Karpas-422 (cell line): ENCODE data around the gene LRRC40. TPM values are rescaled to one million over a fixed set of nuclear protein-coding genes. Genes with fewer than 3 reads are reported as not detected.
"Not testable (repeated sequence)": the region's sequence is repeated elsewhere in the genome, so short reads cannot be mapped to it uniquely, and the experiment has no call there.

Source experiments
- DNase-seq: peaks from one replicate; pipeline ENCODE4 v3.0.0-alpha.2; 2015
- H2AFZ ChIP-seq: fragments of 200-600 bp; sonication (generic); 2 replicates; pipeline ENCODE4 v1.6.1; 2014; ENCODE audit warnings: antibody characterized with exemption, low read length, mixed read lengths
- H3K27ac ChIP-seq: fragments of 200-600 bp; sonication (generic); 2 replicates; pipeline ENCODE4 v1.5.1; 2014; ENCODE audit warnings: mild to moderate bottlenecking, low read length, moderate library complexity
- H3K27me3 ChIP-seq: fragments of 200-600 bp; sonication (generic); 2 replicates; pipeline ENCODE4 v1.6.1; 2014; ENCODE audit warnings: low read length, mixed read lengths
- H3K36me3 ChIP-seq: fragments of 200-600 bp; sonication (generic); 2 replicates; pipeline ENCODE4 v1.6.1; 2014; ENCODE audit warnings: low read length, mixed read lengths; ENCODE audit not compliant: insufficient read depth
- H3K4me1 ChIP-seq: fragments of 200-600 bp; sonication (generic); 2 replicates; pipeline ENCODE4 v1.6.1; 2014; ENCODE audit warnings: mild to moderate bottlenecking, low read length, mixed read lengths
- H3K4me2 ChIP-seq: fragments of 200-600 bp; sonication (generic); 2 replicates; pipeline ENCODE4 v1.6.1; 2014; ENCODE audit warnings: low read length, low read depth, mild to moderate bottlenecking; ENCODE audit not compliant: poor library complexity, severe bottlenecking
- H3K4me3 ChIP-seq: fragments of 200-600 bp; sonication (generic); 2 replicates; pipeline ENCODE4 v1.5.1; 2014; ENCODE audit warnings: mild to moderate bottlenecking, antibody characterized with exemption, low read length, mixed read lengths
- H3K79me2 ChIP-seq: fragments of 200-600 bp; sonication (generic); 2 replicates; pipeline ENCODE4 v1.6.1; 2014; ENCODE audit warnings: mild to moderate bottlenecking, low read length, mixed read lengths
- H3K9ac ChIP-seq: fragments of 200-600 bp; sonication (generic); 2 replicates; pipeline ENCODE4 v1.6.0; 2014; ENCODE audit warnings: low read length
- H3K9me2 ChIP-seq: fragments of 200-600 bp; sonication (generic), shearing (Covaris generic); replicated peaks from 2 replicates; pipeline ENCODE4 v1.6.0; 2014; ENCODE audit warnings: mild to moderate bottlenecking, low read length, moderate library complexity; ENCODE audit not compliant: insufficient read depth
- H3K9me3 ChIP-seq: fragments of 300-700, 200-600 bp; sonication (generic); 2 replicates; pipeline ENCODE4 v1.6.1; 2014; ENCODE audit warnings: low read length, mixed read lengths
- H4K20me1 ChIP-seq: fragments of 200-600 bp; sonication (generic); 2 replicates; pipeline ENCODE4 v1.6.1; 2014; ENCODE audit warnings: mild to moderate bottlenecking, antibody characterized with exemption, low read length, low read depth; ENCODE audit not compliant: insufficient read depth
- total RNA-seq: library from RNA; depleted of rRNA; stranded (reverse); fragments of >200 nt; shearing (Covaris generic); gene quantifications from 2 replicates; pipeline ENCODE4 v1.2.3, GENCODE V29; 2014; ENCODE audit warnings: low replicate concordance

The LRRC40 gene
- total RNA-seq, 1 experiment from 2014 or later: 37.4 TPM

DNA sequence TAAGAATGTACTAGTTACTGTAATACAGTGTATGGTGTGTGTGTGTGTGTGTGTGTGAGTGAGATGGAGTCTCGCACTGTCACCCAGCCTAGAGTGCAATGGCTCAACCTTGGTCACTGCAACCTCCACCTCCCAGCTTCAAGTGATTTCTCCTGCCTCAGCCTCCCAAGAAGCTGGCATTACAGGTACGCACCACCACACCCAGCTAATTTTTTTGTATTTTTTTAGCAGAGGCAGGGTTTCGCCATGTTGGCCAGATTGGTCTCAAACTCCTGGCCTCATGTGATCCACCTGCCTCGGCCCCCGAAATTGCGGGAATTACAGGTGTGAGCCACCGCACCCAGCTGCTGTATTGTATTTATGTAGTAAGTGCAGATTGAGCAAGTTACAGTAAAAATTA is 2.9 kb upstream of the LRRC40 start:
- Histone ChIP-seq H3K4me3 (no peak overlapping the region), H3K4me2 (peak overlapping the region; percentile 11)

DNA sequence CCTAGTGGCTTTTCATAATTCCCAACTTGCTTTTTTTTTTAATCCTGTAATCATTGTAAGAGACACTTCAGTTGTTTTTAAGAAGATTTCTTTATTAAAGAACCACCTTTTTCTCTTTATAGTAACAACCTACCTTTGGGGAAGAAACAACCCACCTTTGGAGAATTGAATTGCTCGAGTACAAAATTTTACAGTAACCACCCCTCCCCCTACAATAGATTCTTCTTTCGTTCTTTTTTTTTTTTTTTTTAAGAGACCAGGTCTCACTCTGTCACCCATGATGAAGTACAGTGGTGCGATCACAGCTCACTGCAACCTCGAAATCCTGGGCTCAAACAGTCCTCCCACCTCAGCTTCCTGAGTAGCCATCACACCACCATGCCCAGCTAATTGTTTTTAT is 2.1 kb upstream of the LRRC40 start:
- H3K4me2 ChIP-seq: peak overlapping the region; percentile 96
- no peaks in the 10 kb centered on the region for H3K27me3 ChIP-seq
- H3K4me1 ChIP-seq: peaks cover 46% of the 10 kb centered on the region
- DNase-seq: no peak
- H3K9me2 ChIP-seq: no peaks in the 10 kb centered on the region
- no peaks in the 10 kb centered on the region for H4K20me1 ChIP-seq
- H3K4me3 ChIP-seq: peak overlapping the region; percentile 82
- H2AFZ ChIP-seq: no peak overlapping the region
- peaks cover 98% of the 10 kb centered on the region for H3K79me2 ChIP-seq
- H3K36me3 ChIP-seq: peaks cover 12% of the 10 kb centered on the region; the same call in 1 of the 2 replicates
- H3K9me3 ChIP-seq: no peaks in the 10 kb centered on the region
- no peak overlapping the region for H3K27ac ChIP-seq
- H3K9ac ChIP-seq: no peak overlapping the region; the same call in 1 of the 2 replicates

More for the DNA sequence above, 2.9 kb upstream of the LRRC40 start:
- peaks cover 98% of the 10 kb centered on the region for H3K79me2 ChIP-seq
- no peaks in the 10 kb centered on the region for H3K27me3 ChIP-seq
- H3K9ac ChIP-seq: no peak overlapping the region
- no peaks in the 10 kb centered on the region for H3K9me2 ChIP-seq
- H2AFZ ChIP-seq: no peak overlapping the region
- no peak overlapping the region for H3K27ac ChIP-seq
- peaks cover 40% of the 10 kb centered on the region for H3K4me1 ChIP-seq
- no peak for DNase-seq
- no peaks in the 10 kb centered on the region for H3K9me3 ChIP-seq
- H3K36me3 ChIP-seq: peaks cover 12% of the 10 kb centered on the region; the same call in 1 of the 2 replicates
- H4K20me1 ChIP-seq: no peaks in the 10 kb centered on the region

DNA sequence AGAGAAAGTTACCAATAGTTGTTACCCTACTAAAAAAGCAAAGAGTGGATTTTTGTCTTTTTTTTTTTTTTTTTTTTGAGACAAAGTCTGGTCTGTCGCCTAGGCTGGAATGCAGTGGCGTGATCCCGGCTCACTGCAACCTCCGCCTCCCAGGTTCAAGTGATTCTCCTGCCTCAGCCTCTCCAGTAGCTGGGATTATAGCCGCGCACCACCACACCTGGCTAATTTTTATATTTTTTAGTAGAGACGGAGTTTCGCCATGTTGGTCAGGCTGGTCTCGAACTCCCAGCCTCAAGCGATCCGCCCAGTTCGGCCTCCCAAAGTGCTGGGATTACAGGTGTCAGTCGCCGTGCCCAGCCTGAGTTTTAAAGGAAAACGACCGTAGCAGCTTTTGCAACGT is 1.5 kb upstream of the LRRC40 start:
- H3K27ac ChIP-seq, H3K9me3 ChIP-seq, H4K20me1 ChIP-seq, H3K27me3 ChIP-seq, DNase-seq, H3K9me2 ChIP-seq, H2AFZ ChIP-seq: not testable (repeated sequence)
- Histone ChIP-seq H3K4me3 (peak overlapping the region; percentile 82), H3K9ac (peak overlapping the region; percentile 82), H3K79me2 (peaks cover 98% of the 10 kb centered on the region), H3K4me1 (peaks cover 50% of the 10 kb centered on the region), H3K4me2 (peak overlapping the region; percentile 96), H3K36me3 (peaks cover 12% of the 10 kb centered on the region; the same call in 1 of the 2 replicates)

GRCh38 chr1:70205071-70205433 is 327 bp downstream of the LRRC40 start:
- Histone ChIP-seq H3K79me2 (peaks cover 98% of the 10 kb centered on the region), H3K4me3 (peak overlapping the region; percentile 82), H3K4me1 (peaks cover 46% of the 10 kb centered on the region), H3K27me3 (no peaks in the 10 kb centered on the region), H3K9me3 (no peaks in the 10 kb centered on the region), H4K20me1 (no peaks in the 10 kb centered on the region), H3K36me3 (peaks cover 12% of the 10 kb centered on the region; the same call in 1 of the 2 replicates), H3K9me2 (no peaks in the 10 kb centered on the region), H3K4me2 (peak overlapping the region; percentile 94), H3K27ac (no peak overlapping the region; the same call in 1 of the 2 replicates), H3K9ac (peak overlapping the region; percentile 82), H2AFZ (peak overlapping the region; percentile 37; the same call in 1 of the 2 replicates)
- DNase-seq: no peak

DNA sequence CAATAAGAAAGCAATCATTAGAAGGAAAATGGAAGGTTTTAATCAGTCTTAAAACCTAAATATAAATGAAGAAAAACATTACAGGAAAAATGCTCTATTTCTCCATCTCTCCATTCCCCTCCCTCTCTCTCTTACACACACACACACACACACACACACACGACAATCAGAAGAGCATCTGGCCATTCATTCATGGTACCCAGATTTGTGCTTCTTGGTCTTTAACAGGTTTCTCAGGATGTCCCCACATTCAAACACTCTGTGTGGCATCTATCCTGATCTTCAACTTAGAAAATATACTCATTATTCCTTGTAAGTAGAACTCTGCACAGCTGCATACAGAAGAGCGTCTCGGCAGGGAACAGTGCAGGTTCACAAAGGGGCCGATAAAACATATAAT is 779 bp downstream of the LRRC40 start:
- Histone ChIP-seq H3K79me2 (peaks cover 98% of the 10 kb centered on the region), H3K9me2 (no peaks in the 10 kb centered on the region), H3K36me3 (peaks cover 12% of the 10 kb centered on the region; the same call in 1 of the 2 replicates), H4K20me1 (no peaks in the 10 kb centered on the region), H3K9me3 (no peaks in the 10 kb centered on the region), H2AFZ (no peak overlapping the region), H3K27me3 (no peaks in the 10 kb centered on the region), H3K4me2 (peak overlapping the region; percentile 94), H3K4me1 (peaks cover 46% of the 10 kb centered on the region), H3K4me3 (peak overlapping the region; percentile 82), H3K27ac (no peak overlapping the region), H3K9ac (peak overlapping the region; percentile 82)
- DNase-seq: peak; percentile 56

GRCh38 chr1:70204139-70204538 is 1.2 kb downstream of the LRRC40 start:
- Histone ChIP-seq H3K79me2 (peaks cover 97% of the 10 kb centered on the region), H3K27ac (no peak overlapping the region), H2AFZ (no peak overlapping the region), H3K36me3 (peaks cover 10% of the 10 kb centered on the region; the same call in 1 of the 2 replicates), H3K4me1 (peaks cover 45% of the 10 kb centered on the region), H3K4me3 (peak overlapping the region; percentile 82), H3K9ac (peak overlapping the region; percentile 82), H3K27me3 (no peaks in the 10 kb centered on the region), H3K9me3 (no peaks in the 10 kb centered on the region), H3K4me2 (peak overlapping the region; percentile 94), H4K20me1 (no peaks in the 10 kb centered on the region), H3K9me2 (no peaks in the 10 kb centered on the region)
- DNase-seq: no peak

DNA sequence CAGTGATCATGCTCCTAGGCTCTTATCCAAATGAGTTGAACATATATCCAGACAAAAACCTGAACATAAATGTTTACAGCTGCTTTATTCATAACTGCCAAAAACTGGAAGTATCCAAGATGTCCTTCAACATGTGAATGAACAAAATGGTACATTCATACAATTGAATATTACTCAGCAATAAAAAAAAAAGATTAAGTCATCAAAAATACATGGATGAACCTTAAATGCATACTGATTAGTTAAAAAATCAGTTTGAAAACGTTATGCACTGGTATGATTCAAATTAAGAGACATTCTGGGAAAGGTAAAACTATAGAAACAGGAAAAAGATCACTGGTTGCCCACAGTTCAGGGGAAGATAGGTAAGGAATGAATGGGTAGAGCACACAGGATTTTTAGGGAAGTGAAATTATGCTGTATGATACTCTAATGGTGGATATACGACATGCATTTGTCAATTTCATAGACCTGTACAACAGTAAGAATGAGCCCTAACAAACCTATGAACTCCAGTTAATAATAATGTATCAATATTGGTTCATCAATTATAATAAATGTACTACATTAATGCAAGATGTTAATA is 3.1 kb downstream of the LRRC40 start:
- DNase-seq: no peak
- no peaks in the 10 kb centered on the region for H4K20me1 ChIP-seq
- H3K27ac ChIP-seq: no peak overlapping the region
- H3K9ac ChIP-seq: no peak overlapping the region
- H2AFZ ChIP-seq: no peak overlapping the region
- no peaks in the 10 kb centered on the region for H3K9me3 ChIP-seq
- H3K36me3 ChIP-seq: peaks cover 2% of the 10 kb centered on the region; the same call in 1 of the 2 replicates
- no peaks in the 10 kb centered on the region for H3K27me3 ChIP-seq
- H3K79me2 ChIP-seq: peaks cover 97% of the 10 kb centered on the region
- H3K4me1 ChIP-seq: peaks cover 34% of the 10 kb centered on the region
- H3K9me2 ChIP-seq: no peaks in the 10 kb centered on the region
- H3K4me3 ChIP-seq: no peak overlapping the region
- H3K4me2 ChIP-seq: no peak overlapping the region

DNA sequence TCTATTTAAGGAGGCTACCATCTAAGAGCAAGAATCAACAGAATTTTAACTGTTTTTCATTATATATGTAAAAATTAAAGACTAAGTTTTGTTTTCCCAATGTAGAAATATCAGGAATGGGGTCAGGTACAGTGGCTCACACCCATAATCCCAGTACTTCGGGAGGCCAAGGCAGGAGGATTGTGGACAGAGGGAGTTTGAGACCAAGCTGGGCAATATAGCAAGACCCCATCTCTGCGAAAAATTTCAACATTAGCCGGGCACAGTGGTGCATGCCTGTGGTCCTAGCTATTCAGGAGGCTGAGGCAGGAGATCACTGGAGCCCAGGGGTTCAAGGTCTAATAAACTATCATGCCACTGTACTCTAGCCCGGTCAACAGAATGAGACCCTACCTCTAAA is 5.3 kb downstream of the LRRC40 start:
- peaks cover 97% of the 10 kb centered on the region for H3K79me2 ChIP-seq
- no peak overlapping the region for H3K9ac ChIP-seq
- H3K27ac ChIP-seq: no peak overlapping the region
- H3K9me3 ChIP-seq: no peaks in the 10 kb centered on the region
- peaks cover 25% of the 10 kb centered on the region for H3K4me1 ChIP-seq
- no peaks in the 10 kb centered on the region for H3K27me3 ChIP-seq
- no peak overlapping the region for H3K4me2 ChIP-seq
- H4K20me1 ChIP-seq: no peaks in the 10 kb centered on the region
- H2AFZ ChIP-seq: no peak overlapping the region
- no peaks in the 10 kb centered on the region; the same call in 1 of the 2 replicates for H3K36me3 ChIP-seq
- no peak overlapping the region for H3K4me3 ChIP-seq
- no peaks in the 10 kb centered on the region for H3K9me2 ChIP-seq
- DNase-seq: no peak
